ENCODE data around the gene MRGPRE.

DNA sequence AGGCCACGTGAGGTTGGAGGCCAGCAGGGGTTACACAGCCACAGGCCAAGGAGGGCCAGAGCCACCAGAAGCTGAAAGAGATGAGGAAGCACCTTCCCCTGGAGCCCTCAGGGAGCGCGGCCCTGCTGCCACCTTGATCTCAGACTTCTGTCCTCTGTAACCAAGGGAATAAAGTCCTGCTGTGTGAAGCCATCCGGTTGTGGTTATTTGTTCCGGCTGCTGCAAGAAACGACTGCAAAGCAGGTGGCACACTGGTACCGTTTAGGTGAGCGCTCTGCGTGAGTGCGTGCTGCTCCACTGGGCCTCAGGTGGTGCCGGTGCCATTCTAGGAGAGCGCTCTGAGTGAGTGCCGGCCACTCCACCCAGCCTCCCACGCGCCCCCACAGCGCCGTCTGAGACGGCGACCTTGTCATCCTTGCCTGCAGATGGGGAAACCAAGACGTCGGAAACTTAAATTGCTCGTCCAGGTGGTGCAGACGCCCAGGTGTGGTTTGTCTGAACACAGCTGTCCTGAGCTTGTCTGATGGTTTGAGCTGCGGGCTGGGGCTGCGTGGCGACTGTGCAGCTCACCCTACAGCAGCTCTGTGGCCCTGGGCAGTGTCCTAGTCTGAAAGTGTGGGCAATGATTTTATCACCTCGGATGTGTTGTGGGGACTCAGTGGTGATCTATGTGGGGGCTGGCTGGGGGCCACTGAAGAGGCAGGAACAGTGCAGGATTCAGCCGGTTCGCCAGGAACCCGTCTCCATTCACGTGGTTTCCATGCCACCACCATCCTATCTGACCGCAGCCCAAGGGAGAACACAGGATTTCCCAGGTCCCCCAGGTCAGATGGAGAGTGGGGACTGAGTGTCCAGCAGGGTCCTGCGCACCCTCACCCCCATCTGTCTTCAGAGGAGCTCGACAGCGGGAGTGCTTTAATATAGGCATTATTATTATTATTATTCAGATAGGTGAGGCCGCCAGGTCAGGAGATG is 9.0 kb downstream of the MRGPRE start:
- TF ChIP-seq, protein P1, sequence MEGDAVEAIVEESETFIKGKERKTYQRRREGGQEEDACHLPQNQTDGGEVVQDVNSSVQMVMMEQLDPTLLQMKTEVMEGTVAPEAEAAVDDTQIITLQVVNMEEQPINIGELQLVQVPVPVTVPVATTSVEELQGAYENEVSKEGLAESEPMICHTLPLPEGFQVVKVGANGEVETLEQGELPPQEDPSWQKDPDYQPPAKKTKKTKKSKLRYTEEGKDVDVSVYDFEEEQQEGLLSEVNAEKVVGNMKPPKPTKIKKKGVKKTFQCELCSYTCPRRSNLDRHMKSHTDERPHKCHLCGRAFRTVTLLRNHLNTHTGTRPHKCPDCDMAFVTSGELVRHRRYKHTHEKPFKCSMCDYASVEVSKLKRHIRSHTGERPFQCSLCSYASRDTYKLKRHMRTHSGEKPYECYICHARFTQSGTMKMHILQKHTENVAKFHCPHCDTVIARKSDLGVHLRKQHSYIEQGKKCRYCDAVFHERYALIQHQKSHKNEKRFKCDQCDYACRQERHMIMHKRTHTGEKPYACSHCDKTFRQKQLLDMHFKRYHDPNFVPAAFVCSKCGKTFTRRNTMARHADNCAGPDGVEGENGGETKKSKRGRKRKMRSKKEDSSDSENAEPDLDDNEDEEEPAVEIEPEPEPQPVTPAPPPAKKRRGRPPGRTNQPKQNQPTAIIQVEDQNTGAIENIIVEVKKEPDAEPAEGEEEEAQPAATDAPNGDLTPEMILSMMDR (IDR thresholded peaks at IDR 0.05): no peak
- TF ChIP-seq EP300 (IDR thresholded peaks at IDR 0.05) (no peak), POLR2A (IDR thresholded peaks at IDR 0.05) (no peak)

Measured in sigmoid colon (tissue), 4 donors.